Muscle of leg (tissue), 11 donors: Measurements from ENCODE around the gene PSG1. TPM values are rescaled to one million over a fixed set of nuclear protein-coding genes. Genes with fewer than 3 reads are reported as not detected.
"Not testable (repeated sequence)": the region's sequence is repeated elsewhere in the genome, so short reads cannot be mapped to it uniquely, and the experiment has no call there.

Experiments
- DNase-seq: peaks from one replicate; pipeline ENCODE4 v3.0.0; 2013
- H3K27ac ChIP-seq: one replicate; pipeline ENCODE4 v1.5.1; 2013; ENCODE audit warnings: mild to moderate bottlenecking, low read length, control low read depth
- H3K27me3 ChIP-seq: one replicate; pipeline ENCODE4 v1.6.1; 2013; ENCODE audit warnings: low read length; ENCODE audit not compliant: control insufficient read depth, insufficient read depth
- H3K36me3 ChIP-seq: one replicate; pipeline ENCODE4 v1.6.1; 2013; ENCODE audit warnings: low read length; ENCODE audit not compliant: control insufficient read depth, insufficient read depth
- H3K4me1 ChIP-seq: one replicate; pipeline ENCODE4 v1.6.1; 2013; ENCODE audit warnings: low read length; ENCODE audit not compliant: control insufficient read depth, insufficient read depth
- H3K4me3 ChIP-seq: one replicate; pipeline ENCODE4 v1.5.1; 2013; ENCODE audit warnings: low read length, control low read depth
- H3K9me3 ChIP-seq: replicated peaks from 2 replicates; pipeline ENCODE4 v1.6.1; 2013; ENCODE audit warnings: low read depth, low read length; ENCODE audit not compliant: control insufficient read depth
- WGBS: methylation state at CpG from one replicate; pipeline ENCODE4 v1.1.5; 2013; ENCODE audit warnings: missing lambda C conversion rate; ENCODE audit not compliant: insufficient coverage; 5-methylcytosine and 5-hydroxymethylcytosine counted together
- polyA plus RNA-seq, 8 donors: library from polyadenylated mRNA; unstranded; fragments of 120-200 nt; gene quantifications; one replicate each; pipeline versions ENCODE4 v1.2.1 to v1.2.3, GENCODE V29; 2013; ENCODE audit warnings: inconsistent platforms in 1 of 8, low replicate concordance in 1 of 8; ENCODE audit not compliant: insufficient read length in 8 of 8, insufficient read depth in 1 of 8
- total RNA-seq: library from RNA; stranded (reverse); fragments of 120-200 nt; gene quantifications from one replicate; pipeline ENCODE4 v1.2.4, GENCODE V29; 2013

PSG1 gene
- total and polyA plus RNA-seq, 9 donors: 0.19 to 0.80 (median 0.29) TPM; not detected in 2

GRCh38 chr19:42856866-42857543, 22.5 kb downstream of the PSG1 start:
- H3K9me3 ChIP-seq, H3K27me3 ChIP-seq, H3K36me3 ChIP-seq, H3K27ac ChIP-seq, DNase-seq, H3K4me1 ChIP-seq, H3K4me3 ChIP-seq: not testable (repeated sequence)
- WGBS: 89% methylated on average over 17 of the region's 19 CpGs

- H3K27me3 ChIP-seq, H3K9me3 ChIP-seq, DNase-seq, H3K27ac ChIP-seq, H3K4me1 ChIP-seq, H3K4me3 ChIP-seq, H3K36me3 ChIP-seq: not testable (repeated sequence)
- WGBS: 20% methylated on average over 1 of the region's 3 CpGs
These were observed 24.8 kb downstream of the PSG1 start for GRCh38 chr19:42854745-42855144.

GRCh38 chr19:42853231-42853630, 26.3 kb downstream of the PSG1 start:
- not testable (repeated sequence) for H3K27ac ChIP-seq, H3K9me3 ChIP-seq, DNase-seq, H3K27me3 ChIP-seq, H3K36me3 ChIP-seq, H3K4me1 ChIP-seq, H3K4me3 ChIP-seq
- WGBS: 56% methylated on average over 1 of the region's 1 CpG

GRCh38 chr19:42852821-42853220, 26.7 kb downstream of the PSG1 start:
- H3K9me3 ChIP-seq, H3K27ac ChIP-seq, H3K4me1 ChIP-seq, H3K27me3 ChIP-seq, H3K4me3 ChIP-seq, H3K36me3 ChIP-seq, DNase-seq: not testable (repeated sequence)

- not testable (repeated sequence) for H3K27ac ChIP-seq
- 50% methylated on average over 1 of the region's 1 CpG for WGBS
These were observed 27.7 kb downstream of the PSG1 start for GRCh38 chr19:42851718-42852280.

GRCh38 chr19:42850981-42851717, 28.4 kb downstream of the PSG1 start:
- 25% methylated on average over 1 of the region's 6 CpGs for WGBS
- Histone ChIP-seq H3K4me1 (no peaks in the 10 kb centered on the region), H3K27ac (no peak overlapping the region), H3K4me3 (no peak overlapping the region), H3K9me3 (no peaks in the 10 kb centered on the region), H3K36me3 (no peaks in the 10 kb centered on the region), H3K27me3 (no peaks in the 10 kb centered on the region)
- peak; percentile 13 for DNase-seq

More at GRCh38 chr19:42851718-42852280, 27.7 kb downstream of the PSG1 start:
- not testable (repeated sequence) for H3K9me3 ChIP-seq, H3K36me3 ChIP-seq, DNase-seq, H3K4me3 ChIP-seq, H3K4me1 ChIP-seq, H3K27me3 ChIP-seq

DNA sequence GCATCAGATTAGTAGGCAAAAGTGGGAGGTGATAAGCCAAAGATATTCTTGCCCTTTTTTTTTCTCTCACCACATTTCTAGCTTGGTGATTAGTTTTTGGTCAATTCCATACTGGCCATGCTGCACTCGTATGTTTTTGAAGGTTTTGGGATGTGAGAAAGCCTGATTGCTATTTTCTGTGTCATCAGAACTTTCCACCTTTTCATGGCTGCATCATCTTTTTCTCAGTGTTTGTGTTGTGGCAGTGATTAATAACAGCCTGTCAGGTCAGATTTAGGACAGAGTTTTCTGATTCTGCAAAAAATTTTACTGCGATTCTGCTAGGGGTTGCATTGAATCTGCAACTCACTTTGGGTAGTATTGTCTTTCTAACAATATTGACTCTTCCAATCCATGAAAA, 32.9 kb downstream of the PSG1 start:
- no peaks in the 10 kb centered on the region for H3K9me3 ChIP-seq
- H3K36me3 ChIP-seq: no peaks in the 10 kb centered on the region
- H3K4me3 ChIP-seq: no peak overlapping the region
- no peaks in the 10 kb centered on the region for H3K27me3 ChIP-seq
- H3K4me1 ChIP-seq: no peaks in the 10 kb centered on the region
- no CpG with 5 or more reads among the region's 2 CpGs for WGBS
- no peak overlapping the region for H3K27ac ChIP-seq
- DNase-seq: no peak

GRCh38 chr19:42843631-42844030, 35.9 kb downstream of the PSG1 start:
- H3K9me3 ChIP-seq, H3K36me3 ChIP-seq, H3K27ac ChIP-seq, H3K27me3 ChIP-seq, H3K4me1 ChIP-seq, H3K4me3 ChIP-seq, DNase-seq: not testable (repeated sequence)
- 67% methylated on average over 1 of the region's 7 CpGs for WGBS

- not testable (repeated sequence) for H3K27ac ChIP-seq, H3K9me3 ChIP-seq
- WGBS: 89% methylated on average over 5 of the region's 9 CpGs
These were observed 46.6 kb downstream of the PSG1 start for GRCh38 chr19:42832746-42833442.

GRCh38 chr19:42832023-42832680, 47.4 kb downstream of the PSG1 start:
- not testable (repeated sequence) for H3K4me3 ChIP-seq, H3K4me1 ChIP-seq, H3K27ac ChIP-seq, DNase-seq, H3K27me3 ChIP-seq, H3K9me3 ChIP-seq, H3K36me3 ChIP-seq
- 89% methylated on average over 1 of the region's 3 CpGs for WGBS

More at GRCh38 chr19:42832746-42833442, 46.6 kb downstream of the PSG1 start:
- not testable (repeated sequence) for H3K36me3 ChIP-seq, H3K4me3 ChIP-seq, DNase-seq, H3K27me3 ChIP-seq, H3K4me1 ChIP-seq
